Gastroesophageal sphincter (tissue), 4 donors: ENCODE data around the gene WDR93. TPM values are rescaled to one million over a fixed set of nuclear protein-coding genes. Genes with fewer than 3 reads are reported as not detected.

Experiments
- ATAC-seq: fragments of 150-250 bp; one replicate; pipeline ENCODE4 v1.9.1; 2016; ENCODE audit warnings: mild to moderate bottlenecking, moderate library complexity
- H3K27ac ChIP-seq, 4 donors: fragments of 200-600 bp; sonication (generic) in 3 of 4; 1 replicate in 3 of 4; 2 replicates in 1 of 4; pipeline ENCODE4 v1.5.1; 2016 to 2019
- H3K27me3 ChIP-seq: fragments of 200-600 bp; sonication (generic); one replicate; pipeline ENCODE4 v1.5.1; 2019
- H3K36me3 ChIP-seq, 2 donors: fragments of 200-600 bp; sonication (generic); one replicate each; pipeline ENCODE4 v1.5.1; 2019; ENCODE audit warnings: control low read depth in 1 of 2
- H3K4me1 ChIP-seq, 3 donors: fragments of 200-600 bp; sonication (generic); 1 replicate in 2 of 3; 2 replicates in 1 of 3; pipeline ENCODE4 v1.5.1; 2016 to 2019; ENCODE audit warnings: control low read depth in 2 of 3
- H3K4me3 ChIP-seq, 2 donors: fragments of 200-600 bp; sonication (generic); one replicate each; pipeline ENCODE4 v1.5.1; 2019; ENCODE audit warnings: mild to moderate bottlenecking in 1 of 2, moderate library complexity in 1 of 2
- H3K9me3 ChIP-seq, 3 donors: fragments of 200-600 bp; sonication (generic); one replicate each; pipeline ENCODE4 v1.5.1; 2017 to 2019; ENCODE audit warnings: control low read depth in 2 of 3
- EP300 ChIP-seq: sonication (generic); formaldehyde crosslinking; IDR thresholded peaks from one replicate; pipeline ENCODE4 v1.6.1; 2017; ENCODE audit warnings: antibody characterized with exemption, mild to moderate bottlenecking
- POLR2A ChIP-seq, 2 donors: fragments of 450-650 bp; IDR thresholded peaks; one replicate each; pipeline ENCODE4 v1.6.1; 2017; ENCODE audit warnings: antibody characterized with exemption in 2 of 2, mild to moderate bottlenecking in 2 of 2, moderate library complexity in 1 of 2
- POLR2AphosphoS5 ChIP-seq: sonication (generic); formaldehyde crosslinking; IDR thresholded peaks from one replicate; pipeline ENCODE4 v1.6.1; 2017; ENCODE audit warnings: antibody characterized with exemption
- WGBS, 2 donors: methylation state at CpG; one replicate each; pipeline ENCODE4 v1.1.5; 2018; ENCODE audit warnings: low coverage in 1 of 2; 5-methylcytosine and 5-hydroxymethylcytosine counted together
- total RNA-seq, 4 donors: library from RNA; depleted of rRNA; stranded (reverse); fragments of >200 nt; gene quantifications; one replicate each; pipeline ENCODE4 v1.1.0, GENCODE V29; 2016
- TF ChIP-seq, protein P1 (sequence below), 4 experiments: fragments of 200-600 bp in 2 of 4; fragments of 450-650 bp in 2 of 4; sonication (generic) in 1 of 4; IDR thresholded peaks; one replicate each; pipeline ENCODE4 v1.5.1; 2017 to 2019; ENCODE audit warnings: antibody characterized with exemption in 4 of 4, mild to moderate bottlenecking in 2 of 4, moderate library complexity in 2 of 4

The WDR93 gene
- total RNA-seq, 4 donors from 2014 or later: 0.15 TPM; not detected in 3

DNA sequence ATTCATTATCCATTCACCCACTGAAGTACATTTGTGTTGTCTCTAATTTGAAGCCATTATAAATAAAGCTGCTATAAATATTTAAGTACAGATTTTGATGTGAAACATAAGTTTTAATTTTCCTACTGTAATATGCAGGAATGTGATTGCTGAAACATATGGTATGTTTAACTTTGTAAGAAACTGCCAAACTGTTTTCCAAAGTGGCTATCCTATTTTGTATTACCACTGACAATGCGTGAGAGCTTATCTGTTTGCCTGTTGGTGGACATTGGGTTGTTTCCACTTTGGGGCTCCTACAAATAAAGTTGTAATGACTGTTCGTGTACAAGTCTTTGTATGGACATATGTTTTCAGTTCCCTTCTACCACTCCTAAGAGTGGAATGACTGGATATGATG, 2.5 kb downstream of the WDR93 start:
- Histone ChIP-seq H3K4me3 (no peak overlapping the region), H3K27ac (no peak overlapping the region), H3K9me3 (no peaks in the 10 kb centered on the region), H3K36me3 (no peaks in the 10 kb centered on the region), H3K4me1 (peaks cover 0 to 26% (median 6%) of the 10 kb centered on the region in 3 donors), H3K27me3 (no peaks in the 10 kb centered on the region)
- ATAC-seq: no peak
- 12 to 23% methylated on average over 2 of the region's 2 CpGs for WGBS, 2 donors
- TF ChIP-seq POLR2A (IDR thresholded peaks at IDR 0.05): no peak
- TF ChIP-seq POLR2AphosphoS5: no peak
- TF ChIP-seq, protein P1, sequence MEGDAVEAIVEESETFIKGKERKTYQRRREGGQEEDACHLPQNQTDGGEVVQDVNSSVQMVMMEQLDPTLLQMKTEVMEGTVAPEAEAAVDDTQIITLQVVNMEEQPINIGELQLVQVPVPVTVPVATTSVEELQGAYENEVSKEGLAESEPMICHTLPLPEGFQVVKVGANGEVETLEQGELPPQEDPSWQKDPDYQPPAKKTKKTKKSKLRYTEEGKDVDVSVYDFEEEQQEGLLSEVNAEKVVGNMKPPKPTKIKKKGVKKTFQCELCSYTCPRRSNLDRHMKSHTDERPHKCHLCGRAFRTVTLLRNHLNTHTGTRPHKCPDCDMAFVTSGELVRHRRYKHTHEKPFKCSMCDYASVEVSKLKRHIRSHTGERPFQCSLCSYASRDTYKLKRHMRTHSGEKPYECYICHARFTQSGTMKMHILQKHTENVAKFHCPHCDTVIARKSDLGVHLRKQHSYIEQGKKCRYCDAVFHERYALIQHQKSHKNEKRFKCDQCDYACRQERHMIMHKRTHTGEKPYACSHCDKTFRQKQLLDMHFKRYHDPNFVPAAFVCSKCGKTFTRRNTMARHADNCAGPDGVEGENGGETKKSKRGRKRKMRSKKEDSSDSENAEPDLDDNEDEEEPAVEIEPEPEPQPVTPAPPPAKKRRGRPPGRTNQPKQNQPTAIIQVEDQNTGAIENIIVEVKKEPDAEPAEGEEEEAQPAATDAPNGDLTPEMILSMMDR (IDR thresholded peaks at IDR 0.05): no peak
- TF ChIP-seq EP300: no peak

DNA sequence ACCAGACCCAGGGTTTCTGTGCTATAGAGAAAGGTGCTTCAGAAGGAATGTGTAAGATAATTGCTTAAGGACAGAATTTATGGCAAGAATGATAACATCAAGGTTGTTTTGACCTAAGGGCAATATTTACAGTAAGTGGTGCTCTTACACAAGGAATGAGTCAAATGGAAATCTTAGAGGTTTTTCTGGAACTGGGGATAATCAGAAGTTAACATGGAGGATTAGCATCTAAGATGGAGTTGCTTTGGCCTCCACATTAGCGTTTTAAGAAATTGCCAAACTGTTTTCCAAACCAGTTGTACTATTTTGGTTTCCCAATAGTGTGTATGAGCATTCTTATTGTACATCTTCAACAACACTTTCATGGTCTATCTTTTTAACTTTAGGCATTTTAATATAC, 3.1 kb downstream of the WDR93 start:
- 67 to 92% methylated on average over 1 of the region's 1 CpG for WGBS, 2 donors
- peaks cover 0 to 20% (median 6%) of the 10 kb centered on the region in 3 donors for H3K4me1 ChIP-seq

DNA sequence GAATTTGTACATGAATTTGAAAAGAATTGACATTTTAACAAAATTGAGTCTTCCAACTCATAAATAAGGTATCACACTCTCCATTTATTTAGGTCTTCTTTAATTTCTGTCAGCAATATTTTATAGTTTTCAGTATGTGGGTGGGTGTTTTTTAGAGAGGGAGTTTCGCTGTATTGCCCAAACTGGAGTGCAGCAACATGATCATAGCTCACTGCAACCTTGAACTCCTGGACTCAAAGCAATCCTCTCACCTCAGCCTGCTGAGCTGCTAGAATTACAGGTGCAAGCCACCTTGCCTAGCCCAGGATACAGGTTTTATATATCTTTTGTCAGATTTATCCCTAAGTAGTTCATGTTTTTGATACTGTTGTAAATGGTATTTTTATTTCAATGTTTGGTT, 4.6 kb downstream of the WDR93 start:
- Histone ChIP-seq H3K4me3 (no peak overlapping the region), H3K27ac (no peak overlapping the region), H3K27me3 (peaks cover 2% of the 10 kb centered on the region), H3K4me1 (peaks cover 0 to 6% (median 0%) of the 10 kb centered on the region in 3 donors), H3K36me3 (no peaks in the 10 kb centered on the region), H3K9me3 (no peaks in the 10 kb centered on the region)
- ATAC-seq: no peak
- 67 to 100% methylated on average over 1 of the region's 1 CpG for WGBS, 2 donors
- TF ChIP-seq POLR2AphosphoS5 (no peak), EP300 (no peak), POLR2A (IDR thresholded peaks at IDR 0.05) (no peak)
- TF ChIP-seq, protein P1 (IDR thresholded peaks at IDR 0.05): no peak

More for the DNA sequence above, 3.1 kb downstream of the WDR93 start:
- no peak overlapping the region for H3K4me3 ChIP-seq
- TF ChIP-seq POLR2AphosphoS5: no peak
- no peak for TF ChIP-seq POLR2A (IDR thresholded peaks at IDR 0.05)
- TF ChIP-seq, protein P1 (IDR thresholded peaks at IDR 0.05): no peak
- no peak for TF ChIP-seq EP300
- ATAC-seq: no peak
- H3K27ac ChIP-seq: no peak overlapping the region
- no peaks in the 10 kb centered on the region for H3K9me3 ChIP-seq
- H3K27me3 ChIP-seq: peaks cover under 1% of the 10 kb centered on the region
- H3K36me3 ChIP-seq: no peaks in the 10 kb centered on the region

DNA sequence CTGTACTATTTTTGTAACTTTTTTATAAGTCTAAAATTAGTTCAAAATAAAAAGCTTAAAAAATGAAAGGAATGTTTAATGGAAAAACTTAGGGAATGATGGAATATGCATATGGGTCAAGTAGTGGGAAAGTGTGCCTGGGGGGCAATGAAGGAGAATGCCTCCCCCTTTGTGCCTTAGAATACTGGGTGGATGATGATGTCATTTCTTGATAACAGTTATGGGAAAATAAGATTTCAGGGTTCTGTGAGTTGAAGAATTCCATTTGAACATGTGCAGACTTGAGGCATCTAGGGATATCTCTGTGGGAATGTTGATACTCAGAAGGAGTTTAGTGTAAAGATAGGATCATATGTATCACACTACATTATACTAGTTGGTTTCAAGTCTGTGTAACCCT, 13.8 kb downstream of the WDR93 start:
- ATAC-seq: no peak
- no peak for TF ChIP-seq POLR2A (IDR thresholded peaks at IDR 0.05)
- no peak for TF ChIP-seq EP300
- no peak for TF ChIP-seq POLR2AphosphoS5
- TF ChIP-seq, protein P1 (IDR thresholded peaks at IDR 0.05): no peak
- Histone ChIP-seq H3K4me1 (no peaks in the 10 kb centered on the region), H3K36me3 (no peaks in the 10 kb centered on the region), H3K27ac (no peak overlapping the region), H3K9me3 (no peaks in the 10 kb centered on the region), H3K27me3 (no peaks in the 10 kb centered on the region), H3K4me3 (no peak overlapping the region)

DNA sequence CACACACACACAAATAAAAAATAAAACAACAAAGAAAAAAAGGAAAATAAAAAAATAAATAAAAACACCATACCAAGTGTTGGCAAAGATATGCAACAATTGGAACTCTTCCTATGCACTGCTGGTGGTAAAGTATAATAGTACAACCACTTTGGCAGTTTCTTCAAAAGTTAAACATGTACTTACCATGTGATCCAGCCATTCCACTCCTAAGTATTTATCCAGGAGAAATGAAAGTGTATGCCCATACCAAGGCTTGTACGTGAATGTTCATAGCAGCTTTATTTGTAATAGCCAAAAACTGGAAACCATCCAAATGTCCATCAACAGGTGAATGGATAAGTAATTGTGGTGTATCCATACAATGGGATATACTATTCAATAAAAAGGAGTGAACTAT, 17.0 kb downstream of the WDR93 start:
- no peak for TF ChIP-seq POLR2A (IDR thresholded peaks at IDR 0.05)
- no peak for TF ChIP-seq EP300
- TF ChIP-seq, protein P1 (IDR thresholded peaks at IDR 0.05): no peak
- no peak for TF ChIP-seq POLR2AphosphoS5
- H3K4me1 ChIP-seq: no peaks in the 10 kb centered on the region
- H3K27ac ChIP-seq: no peak overlapping the region
- H3K27me3 ChIP-seq: no peaks in the 10 kb centered on the region
- ATAC-seq: no peak
- WGBS, 2 donors: 13 to 28% methylated on average over 1 of the region's 1 CpG
- peaks cover 0 to 6% (median 0%) of the 10 kb centered on the region in 3 donors for H3K9me3 ChIP-seq
- H3K4me3 ChIP-seq: no peak overlapping the region
- no peaks in the 10 kb centered on the region for H3K36me3 ChIP-seq
